H1 (cell line): Measurements from ENCODE around the gene UBASH3B. TPM values are rescaled to one million over a fixed set of nuclear protein-coding genes. Genes with fewer than 3 reads are reported as not detected.

ENCODE experiments used
- CTCF ChIA-PET: fragments of 300-600 bp; sonication (Branson Sonifier 250); formaldehyde crosslinking; loops from one replicate; lab custom pipeline; 2021; ENCODE audit not compliant: partially characterized antibody; lab: Charles Lee
- POLR2A ChIA-PET: fragments of 300-600 bp; sonication (Branson Sonifier 250); formaldehyde crosslinking; loops from one replicate; lab custom pipeline; 2021; ENCODE audit warnings: inconsistent platforms; ENCODE audit not compliant: partially characterized antibody; lab: Charles Lee
- DNase-seq, 2 experiments: peaks; one replicate each; pipeline versions ENCODE4 v3.0.0 to v3.0.0-alpha.2; 2010 to 2022; ENCODE audit warnings: low spot score in 2 of 2, low read depth in 1 of 2, mixed read lengths in 1 of 2
- FAIRE-seq: peaks from 2 replicates; lab custom pipeline; 2011; peaks lifted over from hg19 to GRCh38; lab: Jason Lieb, UNC
- H2AFZ ChIP-seq: 2 replicates; pipeline ENCODE4 v1.8.1; 2012; ENCODE audit warnings: low read length, inconsistent platforms
- H2AK5ac ChIP-seq: 2 replicates; pipeline ENCODE4 v1.6.1; 2013; ENCODE audit warnings: low read depth, low read length
- H2BK120ac ChIP-seq: replicated peaks from 2 replicates; pipeline ENCODE3; 2013; ENCODE audit warnings: low read depth, low read length, inconsistent platforms
- H2BK12ac ChIP-seq: 2 replicates; pipeline ENCODE4 v1.6.1; 2013; ENCODE audit warnings: low read depth, low read length
- H2BK15ac ChIP-seq: 2 replicates; pipeline ENCODE4 v1.6.1; 2013; ENCODE audit warnings: low read length
- H2BK20ac ChIP-seq: 2 replicates; pipeline ENCODE4 v1.6.1; 2013; ENCODE audit warnings: low read length
- H2BK5ac ChIP-seq: 2 replicates; pipeline ENCODE4 v1.6.1; 2013; ENCODE audit warnings: low read depth, low read length
- H3K14ac ChIP-seq: 2 replicates; pipeline ENCODE4 v1.6.1; 2013; ENCODE audit warnings: inconsistent platforms; ENCODE audit not compliant: insufficient read length
- H3K18ac ChIP-seq: 2 replicates; pipeline ENCODE4 v1.6.1; 2013; ENCODE audit warnings: low read length; ENCODE audit errors: extremely low read depth
- H3K23ac ChIP-seq: 2 replicates; pipeline ENCODE4 v1.6.1; 2013; ENCODE audit warnings: inconsistent platforms; ENCODE audit not compliant: insufficient read length
- H3K23me2 ChIP-seq: 2 replicates; pipeline ENCODE4 v1.6.1; 2013; ENCODE audit warnings: low read depth, low read length
- H3K27ac ChIP-seq: 2 replicates; pipeline ENCODE4 v1.6.1; 2011; ENCODE audit warnings: low read depth, low read length, inconsistent platforms
- H3K27me3 ChIP-seq, 4 experiments: replicated peaks in 1 of 4; 1 replicate in 1 of 4; 2 replicates in 3 of 4; pipeline versions ENCODE4 v1.6.1 to v1.8.1; 2011 to 2013; ENCODE audit warnings: low read length in 3 of 4, mild to moderate bottlenecking in 3 of 4, inconsistent platforms in 2 of 4, mixed read lengths in 2 of 4, moderate library complexity in 1 of 4; ENCODE audit not compliant: control insufficient read depth in 3 of 4, insufficient read depth in 3 of 4; ENCODE audit errors: extremely low read depth in 1 of 4
- H3K36me3 ChIP-seq, 4 experiments: 2 replicates each; pipeline versions ENCODE4 v1.6.1 to v1.8.1; 2011 to 2013; ENCODE audit warnings: mild to moderate bottlenecking in 4 of 4, low read length in 3 of 4, moderate library complexity in 2 of 4, control low read depth in 1 of 4, inconsistent platforms in 1 of 4; ENCODE audit not compliant: insufficient read depth in 4 of 4, control insufficient read depth in 2 of 4
- H3K4ac ChIP-seq: replicated peaks from 2 replicates; pipeline ENCODE3; 2013; ENCODE audit warnings: low read length, low read depth, mixed read lengths, inconsistent platforms; ENCODE audit not compliant: insufficient read length
- H3K4me1 ChIP-seq, 4 experiments: replicated peaks in 1 of 4; 1 replicate in 1 of 4; 2 replicates in 3 of 4; pipeline versions ENCODE4 v1.6.1 to v1.8.1; 2011 to 2013; ENCODE audit warnings: low read length in 3 of 4, inconsistent platforms in 2 of 4, mixed read lengths in 1 of 4; ENCODE audit not compliant: insufficient read depth in 4 of 4, control insufficient read depth in 3 of 4
- H3K4me2 ChIP-seq, 2 experiments: 2 replicates each; pipeline versions ENCODE4 v1.6.1 to v1.8.1; 2011 to 2013; ENCODE audit warnings: low read depth in 2 of 2, low read length in 2 of 2, control low read depth in 1 of 2, inconsistent platforms in 1 of 2, mild to moderate bottlenecking in 1 of 2; ENCODE audit not compliant: insufficient read depth in 1 of 2
- H3K4me3 ChIP-seq, 4 experiments: fragments of 200-600, 300-600 bp in 1 of 4; sonication (generic), shearing (Covaris generic), sonication (Bioruptor Twin) in 1 of 4; 2 replicates each; pipeline versions ENCODE4 v1.5.1 to v1.8.1; 2011 to 2016; ENCODE audit warnings: low read length in 4 of 4, low read depth in 3 of 4, control low read depth in 2 of 4, inconsistent platforms in 2 of 4, mild to moderate bottlenecking in 2 of 4, mixed read lengths in 1 of 4, moderate library complexity in 1 of 4; ENCODE audit not compliant: insufficient read depth in 2 of 4; ENCODE audit errors: extremely low read depth in 1 of 4
- H3K56ac ChIP-seq: replicated peaks from 2 replicates; pipeline ENCODE3; 2013; ENCODE audit warnings: low read depth, mild to moderate bottlenecking, mixed read lengths, low read length, inconsistent platforms; ENCODE audit not compliant: insufficient read length
- H3K79me1 ChIP-seq: 2 replicates; pipeline ENCODE4 v1.6.1; 2013; ENCODE audit warnings: low read depth, low read length, control low read depth
- H3K79me2 ChIP-seq, 2 experiments: 2 replicates each; pipeline versions ENCODE4 v1.6.1 to v1.8.1; 2012 to 2013; ENCODE audit warnings: low read length in 2 of 2, mild to moderate bottlenecking in 2 of 2, inconsistent platforms in 1 of 2; ENCODE audit not compliant: insufficient read depth in 2 of 2, control insufficient read depth in 1 of 2
- H3K9ac ChIP-seq, 4 experiments: replicated peaks in 1 of 4; 1 replicate in 1 of 4; 2 replicates in 3 of 4; pipeline versions ENCODE4 v1.6.1 to v1.8.1; 2011 to 2013; ENCODE audit warnings: low read depth in 3 of 4, low read length in 3 of 4, control low read depth in 2 of 4, mild to moderate bottlenecking in 2 of 4, moderate library complexity in 2 of 4, inconsistent platforms in 1 of 4; ENCODE audit errors: extremely low read depth in 1 of 4
- H3K9me3 ChIP-seq, 2 experiments: 2 replicates each; pipeline versions ENCODE4 v1.6.1 to v1.8.1; 2012 to 2013; ENCODE audit warnings: mild to moderate bottlenecking in 2 of 2, moderate library complexity in 2 of 2, control low read depth in 1 of 2, inconsistent platforms in 1 of 2, low read depth in 1 of 2, low read length in 1 of 2, mixed read lengths in 1 of 2; ENCODE audit not compliant: insufficient read depth in 2 of 2
- H4K20me1 ChIP-seq, 2 experiments: replicated peaks in 1 of 2; 2 replicates each; pipeline versions ENCODE3 to v1.8.1; 2011 to 2013; ENCODE audit warnings: inconsistent platforms in 2 of 2, low read length in 2 of 2, mild to moderate bottlenecking in 1 of 2; ENCODE audit not compliant: insufficient read depth in 2 of 2, control insufficient read depth in 1 of 2
- H4K5ac ChIP-seq: 2 replicates; pipeline ENCODE4 v1.6.1; 2013; ENCODE audit warnings: low read length, low read depth, mixed read lengths, inconsistent platforms; ENCODE audit not compliant: insufficient read length
- H4K8ac ChIP-seq: 2 replicates; pipeline ENCODE4 v1.8.0; 2013; ENCODE audit warnings: mild to moderate bottlenecking, moderate library complexity, low read length, inconsistent platforms; ENCODE audit not compliant: insufficient read depth; ENCODE audit errors: extremely low read depth
- H4K91ac ChIP-seq: replicated peaks from 2 replicates; pipeline ENCODE3; 2013; ENCODE audit warnings: low read length, mixed read lengths, inconsistent platforms; ENCODE audit not compliant: insufficient read length
- BRCA1 ChIP-seq: IDR thresholded peaks from 2 replicates; pipeline ENCODE4 v1.6.1; 2012; ENCODE audit warnings: low read depth, low read length, improper control_type of control experiment
- CHD2 ChIP-seq: IDR thresholded peaks from 2 replicates; pipeline ENCODE4 v1.6.1; 2012; ENCODE audit warnings: low read length, improper control_type of control experiment
- CTBP2 ChIP-seq: IDR thresholded peaks from 2 replicates; pipeline ENCODE4 v1.7.0; 2011; ENCODE audit warnings: borderline replicate concordance, mild to moderate bottlenecking, moderate library complexity, mixed read lengths, low read length; ENCODE audit not compliant: insufficient read depth, insufficient read length
- GTF2F1 ChIP-seq: IDR thresholded peaks from 2 replicates; pipeline ENCODE4 v1.6.1; 2012; ENCODE audit warnings: low read depth, low read length, improper control_type of control experiment, borderline replicate concordance
- JUND ChIP-seq: IDR thresholded peaks from 2 replicates; pipeline ENCODE4 v1.6.1; 2011; ENCODE audit warnings: mild to moderate bottlenecking, improper control_type of control experiment, low read length
- KDM4A ChIP-seq: IDR thresholded peaks from one replicate; pipeline ENCODE4 v1.7.1; 2012; ENCODE audit warnings: low read depth, mild to moderate bottlenecking, moderate library complexity, low read length, inconsistent platforms; ENCODE audit not compliant: severe bottlenecking
- POLR2A ChIP-seq, 2 experiments: IDR thresholded peaks; 1 replicate in 1 of 2; 2 replicates in 1 of 2; pipeline ENCODE4 v1.6.1; 2011; ENCODE audit warnings: low read depth in 2 of 2, low read length in 2 of 2, mild to moderate bottlenecking in 2 of 2; ENCODE audit errors: control extremely low read depth in 1 of 2
- RBBP5 ChIP-seq: IDR thresholded peaks from 2 replicates; pipeline ENCODE4 v1.7.1; 2012; ENCODE audit warnings: low read depth, mild to moderate bottlenecking, inconsistent platforms, low read length, moderate library complexity, borderline replicate concordance
- SIRT6 ChIP-seq: IDR thresholded peaks from one replicate; pipeline ENCODE4 v1.7.1; 2012; ENCODE audit warnings: low read length, inconsistent platforms
- SRF ChIP-seq: IDR thresholded peaks from 2 replicates; pipeline ENCODE4 v1.6.1; 2011; ENCODE audit warnings: mild to moderate bottlenecking, low read depth, low read length, moderate library complexity
- USF2 ChIP-seq: IDR thresholded peaks from 2 replicates; pipeline ENCODE4 v1.6.1; 2011; ENCODE audit warnings: low read length, improper control_type of control experiment
- YY1 ChIP-seq: IDR thresholded peaks from 2 replicates; pipeline ENCODE4 v1.6.1; 2011; ENCODE audit warnings: low read depth, mild to moderate bottlenecking, low read length
- WGBS, 2 experiments: shearing (Covaris generic) in 1 of 2; methylation state at CpG; one replicate each; pipeline versions ENCODE4 v1.1.6 to v1.1.7; 2013 to 2015; ENCODE audit warnings: low lambda C conversion rate in 2 of 2, mixed read lengths in 2 of 2, inconsistent platforms in 1 of 2, low coverage in 1 of 2, missing lambda C conversion rate in 1 of 2; ENCODE audit not compliant: insufficient replicate concordance in 2 of 2, insufficient coverage in 1 of 2, insufficient read length in 1 of 2; ENCODE audit errors: extremely low coverage in 1 of 2, missing lambda C conversion rate in 1 of 2; 5-methylcytosine and 5-hydroxymethylcytosine counted together
- polyA plus RNA-seq, 7 experiments: library from polyadenylated mRNA; depleted of rRNA in 3 of 7; stranded (reverse) in 5 of 7; unstranded in 2 of 7; fragments of >200 nt in 5 of 7; fragments of 200-250 nt in 2 of 7; gene quantifications; 1 replicate in 5 of 7; 2 replicates in 1 of 7; 4 replicates in 1 of 7; pipeline versions ENCODE4 v1.2.1 to v1.2.3, GENCODE V29; 2011 to 2013; ENCODE audit warnings: missing spikeins in 2 of 7, mixed read lengths in 2 of 7
- total RNA-seq: library from RNA; stranded (reverse); fragmentation: NEBNext Ultra II Directional; extraction: Animal tissue kit (Norgen Biotek cat#: 25700); gene quantifications from 2 replicates; pipeline ENCODE4 v1.2.1, GENCODE V29; 2021

Gene UBASH3B
- total and polyA plus RNA-seq, 2 of the 8 experiments (the other 6 are each of a cell fraction or from before 2014, with no cell fraction given): 7.5 to 9.5 TPM

DNA sequence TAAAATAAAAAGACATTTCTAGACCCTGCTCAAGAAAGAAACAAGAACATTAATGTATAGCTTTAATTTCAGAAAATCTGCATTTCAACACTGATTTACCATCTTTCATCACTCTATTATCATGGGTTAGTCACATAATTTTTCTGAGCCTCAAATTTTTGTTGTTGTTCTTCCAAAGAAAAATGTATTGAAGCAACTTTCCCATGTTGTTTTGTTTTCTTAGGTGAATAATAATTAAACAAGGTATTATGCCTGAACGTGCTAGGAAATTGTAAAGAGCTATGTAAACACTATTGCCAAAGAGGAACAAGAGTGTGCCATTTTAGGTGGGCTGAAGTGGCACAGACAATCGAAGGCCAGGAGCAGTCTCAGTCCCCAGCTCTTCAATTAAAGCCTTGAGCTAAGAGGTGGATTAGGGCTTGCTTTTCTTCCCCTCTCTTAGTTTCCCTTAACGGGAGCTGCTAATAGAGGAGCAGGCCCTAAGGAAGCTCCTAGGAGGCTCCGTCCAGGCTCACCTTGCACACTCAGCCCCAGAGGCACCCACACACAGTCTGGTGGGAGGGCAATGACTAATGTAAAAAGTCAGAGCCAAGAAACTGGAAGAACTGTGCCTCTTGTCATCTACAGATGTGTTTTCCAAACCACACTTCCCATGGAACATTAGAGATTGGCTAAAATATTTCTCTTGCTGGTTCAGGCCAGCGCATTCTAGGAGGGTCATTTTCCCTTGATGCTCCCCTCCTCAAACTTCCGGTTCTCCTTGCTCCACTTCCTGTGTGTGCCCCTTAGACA lies 8.8 kb upstream of the UBASH3B start:
- Histone ChIP-seq H4K8ac (no peak overlapping the region), H2AFZ (no peak overlapping the region), H2BK15ac (no peak overlapping the region; the same call in 1 of the 2 replicates), H3K4me3 (no peak overlapping the region), H3K4ac (no peak overlapping the region), H3K9ac (no peak overlapping the region), H3K4me2 (no peak overlapping the region), H4K91ac (no peak overlapping the region), H3K14ac (no peak overlapping the region), H3K23ac (no peak overlapping the region), H3K9me3 (no peaks in the 10 kb centered on the region), H3K23me2 (no peaks in the 10 kb centered on the region), H2BK5ac (no peak overlapping the region), H2AK5ac (no peak overlapping the region), H3K27me3 (no peaks in the 10 kb centered on the region), H3K79me2 (no peaks in the 10 kb centered on the region), H3K79me1 (no peaks in the 10 kb centered on the region), H3K56ac (no peak overlapping the region), H2BK120ac (no peak overlapping the region), H3K4me1 (no peaks in the 10 kb centered on the region), H4K5ac (no peak overlapping the region), H3K27ac (no peak overlapping the region), H3K18ac (no peak overlapping the region), H3K36me3 (no peaks in the 10 kb centered on the region), H2BK20ac (no peak overlapping the region), H4K20me1 (no peaks in the 10 kb centered on the region), H2BK12ac (no peak overlapping the region; the same call in 1 of the 2 replicates)
- ChIA-PET CTCF (interaction anchor here (0.7 to 1.6 kb wide), 6 partner anchors 18 to 208 kb away, joined by 3 to 6 read pairs (median 4); no protein-coding TSS in a partner anchor), POLR2A (interaction anchor here (1.7 kb wide), 1 partner anchor 9 kb away, joined by 5 read pairs; the partner anchor contains the start of gene UBASH3B)
- DNase-seq (no peak), FAIRE-seq (no peak)
- WGBS, 2 experiments: 88% methylated on average over 6 of the region's 6 CpGs; no CpG with 5 or more reads in 1 of the 2 experiments
- no peak for TF ChIP-seq YY1
- TF ChIP-seq POLR2A (IDR thresholded peaks at IDR 0.05; ENCODE audit: control extremely low read depth in 1 of 2, low read depth in 2 of 2, low read length in 2 of 2): no peak
- no peak for TF ChIP-seq CTBP2
- TF ChIP-seq KDM4A: no peak
- no peak for TF ChIP-seq SRF
- no peak for TF ChIP-seq GTF2F1
- no peak for TF ChIP-seq CHD2
- TF ChIP-seq RBBP5: no peak
- no peak for TF ChIP-seq BRCA1
- TF ChIP-seq JUND: no peak
- TF ChIP-seq SIRT6: no peak
- no peak for TF ChIP-seq USF2
